Measurements from ENCODE around the gene SEPTIN14.
"Not testable (repeated sequence)": the region's sequence is repeated elsewhere in the genome, so short reads cannot be mapped to it uniquely, and the experiment has no call there.

- not testable (repeated sequence) for TF ChIP-seq POLR2AphosphoS5, CTCF, EP300 (IDR thresholded peaks at IDR 0.05)
Observed at GRCh38 chr7:55868989-55869388, 6.4 kb upstream of the SEPTIN14 start.
